Islet of Langerhans (tissue), 1 donor: ENCODE results near the gene ADGRG7.
"Not testable (repeated sequence)": the region's sequence is repeated elsewhere in the genome, so short reads cannot be mapped to it uniquely, and the experiment has no call there.

ENCODE experiments used
- FAIRE-seq: peaks from one replicate; lab custom pipeline; 2011; peaks lifted over from hg19 to GRCh38; lab: Jason Lieb, UNC

ADGRG7 gene

DNA sequence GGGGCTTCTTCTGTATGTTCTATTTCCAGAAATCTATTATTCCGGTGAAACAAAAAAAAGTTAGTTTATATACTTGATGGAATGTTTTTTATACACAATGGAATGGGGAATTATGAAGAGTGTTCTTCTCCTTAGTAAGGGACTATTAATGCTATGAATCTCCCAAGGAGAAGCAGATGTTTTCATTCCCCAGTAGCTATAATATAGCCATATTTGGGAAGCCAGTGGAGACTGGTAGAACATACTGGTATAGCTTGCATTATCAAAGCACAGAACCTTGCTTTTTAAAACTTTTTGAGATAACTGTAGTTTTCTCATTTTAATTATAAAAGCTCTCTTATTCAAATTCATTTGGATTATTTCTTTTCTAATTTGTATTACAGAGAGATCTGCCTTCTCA is 38.3 kb downstream of the ADGRG7 start:
- no peak for FAIRE-seq

DNA sequence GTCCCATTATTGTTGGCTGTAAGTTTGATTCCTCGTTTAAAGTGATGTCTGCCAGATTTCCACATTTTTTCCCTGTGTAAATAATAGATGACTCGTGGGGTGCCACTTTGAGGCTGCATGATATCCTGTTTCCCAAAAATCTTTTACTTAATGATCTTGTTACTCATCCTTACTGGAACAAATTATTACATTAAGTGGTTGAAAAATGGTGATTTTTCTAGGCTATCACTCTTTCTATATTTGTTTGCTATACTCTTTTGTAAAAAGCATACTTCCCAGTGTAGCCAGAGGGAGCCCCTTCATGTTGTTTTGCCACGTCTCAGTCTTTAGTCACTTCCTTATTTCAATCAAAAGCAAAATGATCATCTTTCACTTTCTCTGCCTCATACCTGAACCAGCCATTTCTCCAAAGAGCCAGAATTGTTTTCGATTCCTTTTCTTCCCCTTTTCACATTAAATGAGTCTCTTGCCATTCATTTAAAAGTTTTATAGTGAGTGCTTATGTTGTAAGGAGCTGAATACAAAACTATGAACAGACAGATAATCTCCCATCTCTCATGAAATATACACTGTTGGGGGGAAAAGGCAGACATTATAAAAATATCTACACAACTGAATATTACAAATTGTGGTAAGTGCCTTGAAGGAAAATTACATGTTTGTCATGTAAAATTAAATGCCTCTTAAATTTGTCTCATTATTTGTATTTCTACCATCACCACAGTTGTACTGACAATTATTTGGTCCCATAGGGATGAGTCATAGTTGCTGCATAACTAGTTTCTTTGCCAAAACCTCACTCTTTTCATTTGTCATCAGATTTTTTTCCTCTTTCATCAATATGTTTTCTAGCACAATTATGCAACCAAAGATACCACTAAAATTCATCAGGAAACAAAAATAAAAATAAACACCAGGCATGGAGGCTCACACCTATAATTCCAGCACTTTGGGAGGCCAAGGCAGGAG is 41.5 kb downstream of the ADGRG7 start:
- peak; percentile 24 for FAIRE-seq

- FAIRE-seq, result no peak
These were observed 44.3 kb downstream of the ADGRG7 start for GRCh38 chr3:100653604-100654294.

DNA sequence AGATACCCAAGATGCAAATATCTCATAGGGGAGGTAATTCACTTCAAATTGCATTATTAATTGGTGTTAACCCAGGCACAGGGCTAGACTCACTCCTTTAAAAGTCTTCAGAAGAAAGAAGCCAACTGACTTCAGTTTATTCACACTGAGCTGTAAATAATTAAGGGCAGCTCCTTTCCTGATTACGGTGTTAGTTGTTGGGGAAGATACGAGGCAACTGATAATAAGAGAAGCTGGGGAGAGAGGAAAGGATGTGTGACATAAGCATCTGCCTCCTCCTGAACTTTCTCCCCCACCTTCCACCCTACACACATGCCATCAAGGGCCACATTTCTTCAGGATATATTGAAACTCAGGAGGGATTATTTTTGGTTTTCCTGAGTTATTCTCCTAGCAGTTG is 47.5 kb downstream of the ADGRG7 start:
- no peak for FAIRE-seq

GRCh38 chr3:100661294-100661693 is 51.9 kb downstream of the ADGRG7 start:
- FAIRE-seq, result not testable (repeated sequence)

- no peak for FAIRE-seq
These were observed 52.9 kb downstream of the ADGRG7 start for GRCh38 chr3:100662113-100662823.

DNA sequence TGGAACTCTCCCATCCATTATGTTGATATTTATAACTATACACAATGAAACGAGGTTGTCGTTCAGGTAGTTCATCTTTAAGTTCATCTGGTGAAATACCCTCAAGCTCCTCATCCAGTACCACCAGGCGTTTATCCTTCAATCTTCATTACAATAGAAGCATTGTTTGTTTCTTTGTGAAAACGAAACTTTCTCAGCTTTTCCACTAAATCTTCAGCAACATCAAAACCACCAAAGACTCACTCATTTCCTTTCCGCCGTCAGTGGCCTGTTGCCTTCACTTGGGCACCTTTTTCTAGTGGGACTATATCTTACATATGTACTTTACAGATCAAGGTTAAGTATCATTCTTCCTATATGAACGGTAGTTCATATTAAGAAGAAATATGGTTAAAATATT is 55.8 kb downstream of the ADGRG7 start:
- FAIRE-seq, result no peak

DNA sequence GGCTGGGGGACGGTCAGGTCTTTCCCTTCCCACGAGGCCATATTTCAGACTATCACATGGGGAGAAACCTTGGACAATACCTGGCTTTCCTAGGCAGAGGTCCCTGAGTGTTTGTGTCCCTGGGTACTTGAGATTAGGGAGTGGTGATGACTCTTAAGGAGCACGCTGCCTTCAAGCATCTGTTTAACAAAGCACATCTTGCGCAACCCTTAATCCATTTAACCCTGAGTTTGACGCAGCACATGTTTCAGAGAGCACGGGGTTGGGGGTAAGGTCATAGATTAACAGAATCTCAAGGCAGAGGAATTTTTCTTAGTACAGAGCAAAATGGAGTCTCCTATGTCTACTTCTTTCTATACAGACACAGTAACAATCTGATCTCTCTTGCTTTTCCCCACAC is 57.3 kb downstream of the ADGRG7 start:
- not testable (repeated sequence) for FAIRE-seq

GRCh38 chr3:100667316-100667715 is 57.9 kb downstream of the ADGRG7 start:
- FAIRE-seq, result not testable (repeated sequence)

GRCh38 chr3:100670995-100671394 is 61.6 kb downstream of the ADGRG7 start:
- FAIRE-seq, result not testable (repeated sequence)

DNA sequence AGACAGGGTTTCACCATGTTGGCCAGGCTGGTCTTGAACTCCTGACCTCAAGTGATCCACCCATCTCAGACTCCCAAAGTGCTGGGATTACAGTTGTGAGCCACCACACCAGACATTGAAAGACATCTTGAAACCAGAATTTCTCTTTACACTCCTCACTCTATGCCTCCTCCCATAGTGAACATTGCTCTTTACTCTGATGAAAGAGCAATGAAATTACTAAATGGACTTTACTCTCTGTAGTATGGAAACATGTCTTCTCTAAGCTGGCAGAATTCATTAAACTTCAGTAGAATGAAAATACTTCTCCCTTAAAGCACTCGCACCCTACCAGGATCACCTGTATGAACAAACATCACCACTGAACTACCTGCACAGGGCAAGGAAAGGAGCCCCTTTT is 72.1 kb downstream of the ADGRG7 start:
- no peak for FAIRE-seq

DNA sequence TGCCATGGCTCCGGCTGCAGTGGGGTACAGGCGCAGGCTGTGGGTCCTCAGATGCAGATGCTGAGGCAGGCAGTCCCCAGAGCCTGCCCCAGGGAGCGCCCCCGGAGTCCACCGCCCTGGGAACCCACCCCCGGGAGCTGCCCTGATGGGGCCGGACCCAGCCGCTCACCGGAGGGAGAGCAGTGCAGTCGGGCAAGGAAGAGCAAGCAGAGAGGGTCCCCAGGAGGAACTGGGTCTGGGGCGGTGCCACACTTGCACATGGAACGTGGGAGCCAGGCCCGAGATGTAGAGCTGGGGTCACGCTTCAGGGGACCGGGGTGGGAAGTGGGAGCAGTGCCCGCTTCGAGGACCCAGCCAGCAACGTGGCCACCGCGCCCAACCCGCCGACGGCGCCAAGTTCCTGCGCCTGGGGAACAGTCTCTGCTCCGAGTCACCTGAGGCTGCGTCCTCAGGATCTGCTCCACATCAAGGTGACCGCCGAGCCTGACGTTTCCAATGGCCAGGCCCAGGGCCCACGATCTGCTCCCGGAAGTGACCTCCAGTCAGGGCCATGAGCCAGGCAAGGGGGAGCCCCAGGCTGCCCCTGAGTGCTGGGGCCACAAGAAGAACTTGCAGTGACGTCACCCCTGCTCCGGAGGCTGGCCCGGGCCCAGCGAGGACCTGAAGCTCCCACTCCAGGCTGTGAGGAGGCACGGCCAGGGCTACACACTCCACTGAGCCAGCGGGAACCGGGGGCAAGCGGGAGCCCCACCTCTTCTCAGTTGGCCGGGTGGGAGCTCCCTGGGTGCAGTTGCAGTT is 72.9 kb downstream of the ADGRG7 start:
- no peak for FAIRE-seq

DNA sequence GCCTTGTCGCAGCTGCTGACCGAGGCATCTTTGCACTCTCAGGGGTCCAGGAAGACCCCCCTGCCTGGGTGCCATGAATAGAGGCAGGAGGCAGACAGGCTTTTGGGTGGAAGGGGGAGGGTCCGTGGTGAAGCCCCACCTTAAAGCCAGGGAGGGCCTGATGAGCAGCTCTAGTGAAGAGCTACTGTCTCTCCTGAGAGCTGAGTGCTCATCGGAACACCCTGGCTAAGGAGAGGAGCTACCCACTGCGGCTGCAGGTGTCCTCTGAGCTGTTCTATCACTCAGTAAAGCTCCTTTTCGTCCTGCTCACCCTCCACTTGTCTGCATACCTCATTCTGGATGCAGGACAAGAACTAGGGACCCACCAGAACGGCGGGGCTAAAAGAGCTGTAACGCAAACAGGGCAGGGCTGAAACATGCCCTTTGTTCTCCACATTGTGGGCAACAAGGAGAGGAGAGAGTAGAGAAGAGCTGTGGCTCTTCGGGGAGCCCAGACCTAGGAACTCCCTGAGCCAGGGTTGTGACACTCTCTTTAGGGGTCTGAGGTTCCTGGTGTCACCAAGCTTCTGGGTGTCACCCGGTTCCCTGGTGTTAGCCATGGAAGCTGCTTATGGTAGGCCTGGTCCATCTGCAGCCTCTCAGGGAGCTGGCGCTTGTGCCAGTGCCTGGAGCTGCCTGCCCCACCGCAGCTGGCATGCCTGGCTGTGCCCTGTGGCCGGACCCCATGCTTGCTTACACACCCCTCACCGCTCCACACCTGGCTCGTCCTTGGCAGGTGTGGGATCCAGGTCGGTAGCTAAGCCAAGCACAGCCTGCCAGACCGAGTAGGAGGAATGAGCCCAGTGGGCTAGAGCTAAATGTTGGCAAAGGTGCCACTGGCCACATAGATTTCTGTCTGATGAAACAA is 73.7 kb downstream of the ADGRG7 start:
- no peak for FAIRE-seq

DNA sequence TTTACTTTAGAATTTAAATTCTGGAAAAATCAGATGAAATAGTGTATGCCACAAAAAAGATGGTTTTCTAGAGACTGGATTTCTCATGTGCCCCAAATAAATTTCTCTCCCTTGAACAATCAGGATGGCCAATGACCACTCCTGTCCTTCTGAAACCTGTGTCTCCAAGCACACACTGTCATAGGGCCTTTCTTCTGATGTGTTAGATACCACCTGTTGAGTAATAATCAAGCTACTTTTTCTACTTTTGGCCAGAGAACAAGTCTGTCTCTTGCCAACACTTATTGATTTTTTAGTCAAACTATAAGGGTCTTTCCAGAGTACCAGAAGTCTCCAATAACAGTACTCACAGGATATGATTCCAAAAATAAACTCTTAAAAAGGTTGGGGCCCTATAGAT is 83.8 kb downstream of the ADGRG7 start:
- FAIRE-seq, result no peak

GRCh38 chr3:100695696-100696095 is 86.3 kb downstream of the ADGRG7 start:
- no peak for FAIRE-seq

GRCh38 chr3:100696161-100696560 is 86.8 kb downstream of the ADGRG7 start:
- no peak for FAIRE-seq

GRCh38 chr3:100697172-100697571 is 87.8 kb downstream of the ADGRG7 start:
- FAIRE-seq, result no peak

DNA sequence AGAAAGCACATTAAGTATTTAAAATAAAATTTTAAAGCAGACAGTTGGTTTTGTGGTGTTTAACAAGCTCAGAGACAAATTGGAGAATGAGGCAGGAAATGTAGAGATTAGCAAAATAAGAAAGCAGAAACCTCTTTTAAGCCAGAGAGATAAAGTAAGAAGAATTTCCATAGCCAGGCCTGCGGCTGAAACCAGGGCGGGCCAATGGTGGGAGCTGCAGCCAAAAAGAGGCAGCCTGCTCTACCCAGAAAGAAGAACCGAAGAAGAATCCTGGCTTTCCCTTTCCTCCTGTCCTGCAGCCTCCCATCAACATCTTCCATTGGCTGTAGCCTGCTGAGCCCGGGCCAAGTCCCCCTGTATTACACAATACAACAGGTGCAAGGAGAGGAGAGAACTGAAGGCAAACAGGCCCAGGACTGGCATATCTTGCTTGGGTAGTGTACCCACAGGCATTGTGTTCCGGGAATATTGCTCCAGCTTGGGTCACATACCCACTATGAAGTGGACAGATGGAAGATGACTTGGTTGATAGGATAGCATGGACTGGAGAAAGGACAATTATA is 88.4 kb downstream of the ADGRG7 start:
- FAIRE-seq, result no peak

DNA sequence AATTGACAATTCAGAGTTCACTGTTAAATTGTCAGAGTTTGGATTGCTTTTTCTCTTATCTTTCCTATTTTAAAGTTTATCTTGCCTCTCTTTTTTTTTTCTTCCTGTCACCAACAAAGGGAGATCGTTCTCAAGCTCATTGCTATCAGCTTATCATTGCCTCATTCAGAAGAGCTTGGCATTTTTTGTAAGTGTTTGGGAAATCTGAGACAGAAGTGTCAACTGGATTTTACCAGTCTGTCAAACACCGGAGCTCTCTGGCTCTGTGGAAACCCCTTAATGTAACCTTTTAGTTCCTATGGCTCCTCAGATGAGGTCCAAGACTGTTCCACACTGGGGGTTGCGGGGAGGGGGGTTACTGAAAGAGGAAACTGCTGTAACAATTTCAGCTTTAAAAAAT is 89.3 kb downstream of the ADGRG7 start:
- no peak for FAIRE-seq

GRCh38 chr3:100700708-100701107 is 91.3 kb downstream of the ADGRG7 start:
- no peak for FAIRE-seq
